Brain microvascular endothelial cell (primary cell): ENCODE data around the gene PADI1.

ENCODE experiments used
- DNase-seq: peaks from one replicate; pipeline ENCODE4 v3.0.0-alpha.2; 2020
- H3K27ac ChIP-seq: fragments of 250-450 bp; sonication (Bioruptor Pico); 2 replicates; pipeline ENCODE4 v1.5.1; 2020; ENCODE audit warnings: mild to moderate bottlenecking, moderate library complexity
- H3K27me3 ChIP-seq: fragments of 250-450 bp; sonication (Bioruptor Pico); replicated peaks from 2 replicates; pipeline ENCODE4 v1.5.1; 2020; ENCODE audit warnings: mild to moderate bottlenecking
- H3K36me3 ChIP-seq: fragments of 250-450 bp; sonication (Bioruptor Pico); replicated peaks from 2 replicates; pipeline ENCODE4 v1.5.1; 2020; ENCODE audit warnings: mild to moderate bottlenecking
- H3K4me3 ChIP-seq: 2 replicates; pipeline ENCODE4 v1.5.1; 2011; ENCODE audit warnings: low read depth, mild to moderate bottlenecking, control low read depth, low read length, moderate library complexity
- in situ Hi-C: cut with HindIII; loops from 2 replicates; pipeline ENCODE4 v1.10.0; 2017; ENCODE audit warnings: low sequenced_read_pairs, low pct_ligation_motif_present
- TF ChIP-seq, protein P1 (sequence below): IDR thresholded peaks from 2 replicates; pipeline ENCODE4 v1.5.1; 2011; ENCODE audit warnings: low read depth, mild to moderate bottlenecking, moderate library complexity, low read length, control low read depth, inconsistent platforms; ENCODE audit errors: missing control alignments

Gene PADI1

DNA sequence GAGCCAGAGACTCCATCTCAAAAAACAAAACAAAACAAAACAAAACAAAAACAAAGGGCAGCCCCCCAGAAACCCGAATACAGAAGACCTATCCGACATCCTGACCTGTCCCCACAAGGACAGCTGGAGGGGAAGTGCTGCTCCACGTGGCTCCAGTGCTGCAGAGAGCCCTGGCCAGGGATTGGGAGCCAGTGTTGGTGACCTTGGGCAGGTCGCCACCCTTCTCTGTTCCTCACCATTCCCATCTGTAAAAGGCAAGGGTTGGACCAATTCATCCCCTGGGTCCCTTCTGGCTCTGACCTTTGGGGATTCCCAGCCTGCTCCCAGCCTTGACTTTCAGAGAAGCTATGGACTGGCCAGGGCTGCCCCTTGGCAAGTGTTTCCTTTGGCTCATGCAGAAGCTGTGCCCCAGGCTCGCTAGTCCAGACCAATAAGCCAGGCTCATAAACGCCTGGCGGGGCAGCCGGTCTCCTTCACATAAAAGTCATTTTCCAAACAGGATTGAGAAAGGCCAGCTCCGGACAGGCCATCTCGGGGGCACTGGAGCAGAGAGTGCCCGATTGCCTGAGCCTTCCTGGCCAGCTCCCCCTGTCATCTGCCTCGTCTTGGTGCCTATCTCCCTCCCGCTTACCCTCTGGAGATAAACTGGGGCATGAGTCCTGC is 20.0 kb upstream of the PADI1 start:
- no peak overlapping the region for H3K4me3 ChIP-seq
- H3K36me3 ChIP-seq, result no peaks in the 10 kb centered on the region
- in situ Hi-C loops, result no loop called here
- TF ChIP-seq, protein P1, sequence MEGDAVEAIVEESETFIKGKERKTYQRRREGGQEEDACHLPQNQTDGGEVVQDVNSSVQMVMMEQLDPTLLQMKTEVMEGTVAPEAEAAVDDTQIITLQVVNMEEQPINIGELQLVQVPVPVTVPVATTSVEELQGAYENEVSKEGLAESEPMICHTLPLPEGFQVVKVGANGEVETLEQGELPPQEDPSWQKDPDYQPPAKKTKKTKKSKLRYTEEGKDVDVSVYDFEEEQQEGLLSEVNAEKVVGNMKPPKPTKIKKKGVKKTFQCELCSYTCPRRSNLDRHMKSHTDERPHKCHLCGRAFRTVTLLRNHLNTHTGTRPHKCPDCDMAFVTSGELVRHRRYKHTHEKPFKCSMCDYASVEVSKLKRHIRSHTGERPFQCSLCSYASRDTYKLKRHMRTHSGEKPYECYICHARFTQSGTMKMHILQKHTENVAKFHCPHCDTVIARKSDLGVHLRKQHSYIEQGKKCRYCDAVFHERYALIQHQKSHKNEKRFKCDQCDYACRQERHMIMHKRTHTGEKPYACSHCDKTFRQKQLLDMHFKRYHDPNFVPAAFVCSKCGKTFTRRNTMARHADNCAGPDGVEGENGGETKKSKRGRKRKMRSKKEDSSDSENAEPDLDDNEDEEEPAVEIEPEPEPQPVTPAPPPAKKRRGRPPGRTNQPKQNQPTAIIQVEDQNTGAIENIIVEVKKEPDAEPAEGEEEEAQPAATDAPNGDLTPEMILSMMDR, result no peak
- DNase-seq, result no peak
- no peak overlapping the region for H3K27ac ChIP-seq
- no peaks in the 10 kb centered on the region for H3K27me3 ChIP-seq

- DNase-seq, result no peak
- in situ Hi-C loops, result no loop called here
- no peaks in the 10 kb centered on the region for H3K36me3 ChIP-seq
- H3K27me3 ChIP-seq, result no peaks in the 10 kb centered on the region
- H3K27ac ChIP-seq, result no peak overlapping the region
- no peak overlapping the region for H3K4me3 ChIP-seq
- TF ChIP-seq, protein P1, result no peak
Observed at GRCh38 chr1:17185485-17185860, 19.5 kb upstream of the PADI1 start.

DNA sequence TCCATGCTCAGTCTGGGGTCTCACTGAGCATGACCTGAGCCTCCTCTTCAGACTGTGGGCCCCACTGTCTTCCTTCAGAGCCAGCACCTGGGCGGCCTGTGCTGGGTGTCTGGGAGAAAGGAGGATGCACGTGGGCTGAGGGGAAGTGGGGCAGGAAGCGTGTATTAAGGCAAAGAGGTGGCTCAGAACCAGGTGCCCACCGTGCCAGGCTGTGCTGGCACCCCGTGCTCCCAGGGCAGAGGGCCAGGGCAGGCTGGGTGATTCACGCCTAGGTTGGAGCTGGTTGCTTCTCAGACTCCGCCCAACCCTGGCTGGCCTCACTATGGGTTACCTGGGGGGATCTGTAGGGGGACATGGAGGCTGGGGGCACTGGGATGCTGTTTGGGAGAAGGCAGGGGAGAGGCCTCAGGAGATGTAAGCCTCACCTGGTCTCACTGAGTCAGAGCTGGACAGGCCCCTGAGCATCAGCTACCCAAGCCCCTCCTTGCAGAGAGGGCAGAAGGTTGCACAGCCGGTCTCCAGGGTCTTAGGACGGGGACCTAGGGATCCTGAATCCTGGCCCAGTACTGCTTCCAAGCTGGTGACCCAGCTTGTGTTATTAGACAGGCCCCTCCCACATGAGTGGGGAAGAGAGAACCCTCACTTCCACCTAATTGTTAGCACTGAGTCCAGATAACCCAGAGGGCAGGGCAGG is 18.6 kb upstream of the PADI1 start:
- TF ChIP-seq, protein P1, result no peak
- Histone ChIP-seq H3K27ac (no peak overlapping the region), H3K36me3 (no peaks in the 10 kb centered on the region), H3K27me3 (no peaks in the 10 kb centered on the region), H3K4me3 (no peak overlapping the region)
- no peak for DNase-seq
- in situ Hi-C loops, result no loop called here

DNA sequence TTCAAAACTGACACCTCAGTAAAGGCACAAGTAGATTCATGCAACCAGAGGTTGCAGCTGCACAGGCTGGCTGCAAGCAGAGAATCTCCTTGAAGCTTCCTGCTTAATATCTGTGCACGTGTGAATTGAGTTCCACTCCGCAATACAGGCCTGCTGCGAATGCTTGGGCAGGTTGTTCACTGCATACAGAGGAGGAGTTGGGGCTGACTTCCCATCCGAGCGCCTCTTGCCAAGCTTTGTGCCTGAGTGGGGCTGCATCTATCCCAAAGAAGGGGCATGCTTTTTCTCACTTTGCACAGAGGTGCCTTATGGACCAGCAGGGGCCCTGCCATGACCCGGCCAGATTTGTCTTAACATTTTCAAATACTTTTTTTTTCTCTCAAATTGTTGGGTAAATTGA is 17.9 kb upstream of the PADI1 start:
- DNase-seq, result no peak
- no peaks in the 10 kb centered on the region for H3K36me3 ChIP-seq
- TF ChIP-seq, protein P1, result no peak
- no peak overlapping the region for H3K27ac ChIP-seq
- no peak overlapping the region for H3K4me3 ChIP-seq
- in situ Hi-C loops, result no loop called here
- H3K27me3 ChIP-seq, result no peaks in the 10 kb centered on the region

DNA sequence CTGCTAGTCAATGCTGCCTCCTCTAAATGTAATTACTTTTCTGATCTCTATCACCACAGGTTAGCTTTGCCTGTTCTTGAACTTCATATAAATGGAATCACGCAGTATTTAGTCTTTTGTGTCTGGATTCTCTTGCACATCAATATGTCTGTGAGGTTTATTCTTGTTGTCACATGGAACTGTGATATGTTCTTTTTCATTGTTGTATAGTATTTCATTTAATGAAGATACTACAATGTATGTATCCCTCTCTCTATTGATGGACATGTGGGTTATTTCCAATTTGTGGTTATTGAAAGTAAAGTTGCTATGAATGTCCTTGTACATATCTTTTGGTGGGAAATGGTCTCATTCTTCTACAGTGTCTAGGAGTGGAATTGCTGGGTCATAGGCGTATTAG is 16.7 kb upstream of the PADI1 start:
- in situ Hi-C loops, result no loop called here
- no peak for DNase-seq
- Histone ChIP-seq H3K36me3 (no peaks in the 10 kb centered on the region), H3K27ac (no peak overlapping the region), H3K4me3 (no peak overlapping the region), H3K27me3 (no peaks in the 10 kb centered on the region)
- TF ChIP-seq, protein P1, result no peak
